ENCODE data around the gene GNG8.

DNA sequence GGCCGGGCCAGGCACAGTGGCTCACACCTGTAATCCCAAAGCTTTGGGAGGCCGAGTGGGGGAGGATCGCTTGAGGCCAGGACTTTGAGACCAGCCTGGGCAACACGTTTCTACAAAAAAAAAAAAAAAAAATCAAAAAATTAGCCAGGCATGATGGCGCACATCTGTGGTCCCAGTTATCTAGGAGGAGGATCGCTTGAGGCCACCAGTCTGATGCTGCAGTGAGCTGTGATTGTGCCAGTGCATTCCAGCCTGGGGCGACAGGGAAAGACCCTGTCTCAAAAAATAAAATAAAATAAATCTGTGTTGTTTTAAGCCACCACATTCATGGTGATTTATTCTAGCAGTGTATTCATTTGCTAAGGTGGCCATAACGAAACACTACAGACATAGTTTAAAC is 29.1 kb upstream of the GNG8 start:
- TF ChIP-seq, protein P1, sequence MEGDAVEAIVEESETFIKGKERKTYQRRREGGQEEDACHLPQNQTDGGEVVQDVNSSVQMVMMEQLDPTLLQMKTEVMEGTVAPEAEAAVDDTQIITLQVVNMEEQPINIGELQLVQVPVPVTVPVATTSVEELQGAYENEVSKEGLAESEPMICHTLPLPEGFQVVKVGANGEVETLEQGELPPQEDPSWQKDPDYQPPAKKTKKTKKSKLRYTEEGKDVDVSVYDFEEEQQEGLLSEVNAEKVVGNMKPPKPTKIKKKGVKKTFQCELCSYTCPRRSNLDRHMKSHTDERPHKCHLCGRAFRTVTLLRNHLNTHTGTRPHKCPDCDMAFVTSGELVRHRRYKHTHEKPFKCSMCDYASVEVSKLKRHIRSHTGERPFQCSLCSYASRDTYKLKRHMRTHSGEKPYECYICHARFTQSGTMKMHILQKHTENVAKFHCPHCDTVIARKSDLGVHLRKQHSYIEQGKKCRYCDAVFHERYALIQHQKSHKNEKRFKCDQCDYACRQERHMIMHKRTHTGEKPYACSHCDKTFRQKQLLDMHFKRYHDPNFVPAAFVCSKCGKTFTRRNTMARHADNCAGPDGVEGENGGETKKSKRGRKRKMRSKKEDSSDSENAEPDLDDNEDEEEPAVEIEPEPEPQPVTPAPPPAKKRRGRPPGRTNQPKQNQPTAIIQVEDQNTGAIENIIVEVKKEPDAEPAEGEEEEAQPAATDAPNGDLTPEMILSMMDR (IDR thresholded peaks at IDR 0.05) = no peak
- no peak for TF ChIP-seq ZFX (IDR thresholded peaks at IDR 0.05; ENCODE audit: borderline replicate concordance)

Measured in 22Rv1 (cell line).